HepG2 (cell line): Measurements from ENCODE around the gene HECTD4. TPM values are rescaled to one million over a fixed set of nuclear protein-coding genes. Genes with fewer than 3 reads are reported as not detected.

Experiments
- ATF7-NPFF ChIP-seq: sonication (generic); formaldehyde crosslinking; IDR thresholded peaks from 2 replicates; pipeline ENCODE4 v1.8.1; 2023; ENCODE audit warnings: mild to moderate bottlenecking, low read depth, missing genetic modification reagents, moderate library complexity
- HHEX ChIP-seq: IDR thresholded peaks from 2 replicates; pipeline ENCODE4 v1.6.1; 2016; ENCODE audit warnings: control low read depth
- HOXA5 ChIP-seq: sonication (generic); formaldehyde crosslinking; IDR thresholded peaks from 2 replicates; pipeline ENCODE4 v1.4.0; 2020; ENCODE audit warnings: missing genetic modification reagents
- HOXA9 ChIP-seq: sonication (generic); formaldehyde crosslinking; IDR thresholded peaks from 2 replicates; pipeline ENCODE4 v1.8.1; 2022; ENCODE audit warnings: missing genetic modification reagents, mild to moderate bottlenecking, moderate library complexity, borderline replicate concordance
- KAT8 ChIP-seq: IDR thresholded peaks from 2 replicates; pipeline ENCODE4 v1.6.1; 2016; ENCODE audit warnings: missing genetic modification reagents, missing compliant biosample characterization
- MEF2D ChIP-seq: sonication (generic); formaldehyde crosslinking; IDR thresholded peaks from 2 replicates; pipeline ENCODE4 v1.5.1; 2020; ENCODE audit warnings: mild to moderate bottlenecking, missing genetic modification reagents
- PAF1 ChIP-seq: IDR thresholded peaks from 2 replicates; pipeline ENCODE4 v1.6.1; 2016; ENCODE audit warnings: missing genetic modification reagents, missing compliant biosample characterization
- PHB2 ChIP-seq: fragments of 450-650 bp; IDR thresholded peaks from 2 replicates; pipeline ENCODE4 v1.6.1; 2018; ENCODE audit not compliant: partially characterized antibody
- SRF ChIP-seq: IDR thresholded peaks from 2 replicates; pipeline ENCODE4 v1.6.1; 2011; ENCODE audit warnings: mild to moderate bottlenecking, low read depth, low read length, moderate library complexity
- SRSF4 ChIP-seq: fragments of 200-400 bp; formaldehyde crosslinking; IDR thresholded peaks from one replicate; pipeline ENCODE4 v1.6.1; 2018; ENCODE audit warnings: mild to moderate bottlenecking, low read depth, low read length, moderate library complexity; ENCODE audit not compliant: poor library complexity, severe bottlenecking
- TBP ChIP-seq: sonication (generic); formaldehyde crosslinking; IDR thresholded peaks from 2 replicates; pipeline ENCODE4 v1.5.0; 2020; ENCODE audit warnings: missing genetic modification reagents
- TCF7L2 ChIP-seq: IDR thresholded peaks from 2 replicates; pipeline ENCODE4 v1.6.1; 2011; ENCODE audit warnings: mild to moderate bottlenecking, low read depth, low read length, moderate library complexity
- ZBTB7B ChIP-seq: sonication (generic); formaldehyde crosslinking; IDR thresholded peaks from 2 replicates; pipeline ENCODE4 v1.4.0; 2020; ENCODE audit warnings: missing genetic modification reagents
- ZFP1 ChIP-seq: IDR thresholded peaks from 2 replicates; pipeline ENCODE4 v1.6.1; 2016
- ZNF124 ChIP-seq: sonication (generic); formaldehyde crosslinking; IDR thresholded peaks from 2 replicates; pipeline ENCODE4 v1.4.0; 2020; ENCODE audit warnings: missing genetic modification reagents
- ZNF326 ChIP-seq: sonication (generic); formaldehyde crosslinking; IDR thresholded peaks from 2 replicates; pipeline ENCODE4 v1.4.0; 2020; ENCODE audit warnings: missing genetic modification reagents, borderline replicate concordance
- ZNF44 ChIP-seq: sonication (generic); formaldehyde crosslinking; IDR thresholded peaks from 2 replicates; pipeline ENCODE4 v1.5.1; 2020; ENCODE audit warnings: mild to moderate bottlenecking, missing genetic modification reagents
- ZNF451 ChIP-seq: sonication (generic); formaldehyde crosslinking; IDR thresholded peaks from 2 replicates; pipeline ENCODE4 v1.5.0; 2020; ENCODE audit warnings: mild to moderate bottlenecking, missing genetic modification reagents
- ZNF558 ChIP-seq: sonication (generic); formaldehyde crosslinking; IDR thresholded peaks from 2 replicates; pipeline ENCODE4 v1.9.0; 2022; ENCODE audit warnings: mild to moderate bottlenecking, missing genetic modification reagents, borderline replicate concordance
- ZNF567 ChIP-seq: sonication (generic); formaldehyde crosslinking; IDR thresholded peaks from 2 replicates; pipeline ENCODE4 v1.8.1; 2023; ENCODE audit warnings: mild to moderate bottlenecking, missing genetic modification reagents, borderline replicate concordance
- ZNF713 ChIP-seq: sonication (generic); formaldehyde crosslinking; IDR thresholded peaks from 2 replicates; pipeline ENCODE4 v1.4.0; 2020; ENCODE audit warnings: mild to moderate bottlenecking, missing genetic modification reagents
- polyA plus RNA-seq, 8 experiments: library from polyadenylated mRNA; depleted of rRNA in 3 of 8; stranded (reverse) in 7 of 8; unstranded in 1 of 8; fragments of >200 nt; fragmentation: Illumina TruSeq in 4 of 8; extraction: Trizol in 4 of 8; gene quantifications; 2 replicates each; pipeline versions ENCODE4 v1.2.1 to v1.2.3, GENCODE V29; 2011 to 2016; ENCODE audit warnings: low read depth in 4 of 8, missing spikeins in 1 of 8, mixed read lengths in 1 of 8; ENCODE audit not compliant: insufficient read depth in 1 of 8
- total RNA-seq, 5 experiments: library from RNA; depleted of rRNA; stranded (reverse); fragments of >200 nt; fragmentation: Illumina TruSeq; extraction: Trizol; gene quantifications; 2 replicates each; pipeline ENCODE4 v1.2.3, GENCODE V29; 2016; ENCODE audit warnings: low read depth in 1 of 5
- TF ChIP-seq, protein P1 (sequence below): sonication (generic); formaldehyde crosslinking; IDR thresholded peaks from 2 replicates; pipeline ENCODE4; 2020; ENCODE audit warnings: missing genetic modification reagents, mild to moderate bottlenecking, borderline replicate concordance
- TF ChIP-seq, protein P2 (sequence below): sonication (generic); formaldehyde crosslinking; IDR thresholded peaks from 2 replicates; pipeline ENCODE4 v1.4.0; 2020; ENCODE audit warnings: missing genetic modification reagents, mild to moderate bottlenecking, borderline replicate concordance
- TF ChIP-seq, protein P3 (sequence below): IDR thresholded peaks from 2 replicates; pipeline ENCODE4 v1.6.1; 2016; ENCODE audit warnings: low read depth, control low read depth

HECTD4 gene
- total and polyA plus RNA-seq, 2 of the 13 experiments (the other 11 are each of a cell fraction or from before 2014, with no cell fraction given), result 9.0 to 11.4 TPM

DNA sequence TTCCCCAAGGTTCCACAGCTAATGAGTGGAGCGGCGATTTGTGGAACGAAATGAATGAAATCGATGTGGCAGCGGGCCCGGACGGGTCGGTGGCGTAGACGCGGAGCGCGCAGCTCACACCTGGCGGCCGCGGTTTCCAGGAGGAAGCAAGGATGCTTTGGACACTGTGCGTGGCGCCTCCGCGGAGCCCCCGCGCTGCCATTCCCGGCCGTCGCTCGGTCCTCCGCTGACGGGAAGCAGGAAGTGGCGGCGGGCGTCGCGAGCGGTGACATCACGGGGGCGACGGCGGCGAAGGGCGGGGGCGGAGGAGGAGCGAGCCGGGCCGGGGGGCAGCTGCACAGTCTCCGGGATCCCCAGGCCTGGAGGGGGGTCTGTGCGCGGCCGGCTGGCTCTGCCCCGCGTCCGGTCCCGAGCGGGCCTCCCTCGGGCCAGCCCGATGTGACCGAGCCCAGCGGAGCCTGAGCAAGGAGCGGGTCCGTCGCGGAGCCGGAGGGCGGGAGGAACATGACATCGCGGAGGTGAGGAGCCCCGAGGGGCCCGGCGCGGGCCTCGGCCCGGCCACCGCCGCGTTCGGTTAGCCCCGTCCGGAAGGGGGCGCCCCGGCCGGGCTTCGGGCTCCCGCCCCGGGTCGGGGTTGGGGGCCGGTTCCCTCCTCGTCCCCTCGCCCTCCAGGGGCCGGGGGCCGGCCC, 36.5 kb upstream of the HECTD4 start, which contains the start of gene PTPN11 (continued):
- TF ChIP-seq PHB2 (no peak), ZNF44 (CRISPR knock-in tag) (no peak), HHEX (CRISPR knock-in tag) (no peak), KAT8 (peak; percentile 98), ZBTB7B (CRISPR knock-in tag) (0 out of 2 replicates have a peak, but pooled peaks have one; percentile 16), HOXA5 (CRISPR knock-in tag) (no peak; the same call in 1 of the 2 replicates), ZNF713 (no peak), ZNF567 (CRISPR knock-in tag) (no peak; the same call in 1 of the 2 replicates), ZNF558 (CRISPR knock-in tag) (no peak; the same call in 1 of the 2 replicates), ZNF124 (CRISPR knock-in tag) (0 out of 2 replicates have a peak, but pooled peaks have one; percentile 34), ATF7-NPFF (CRISPR knock-in tag) (peak; percentile 74), TBP (CRISPR knock-in tag) (no peak), SRSF4 (no peak), TCF7L2 (no peak), ZNF451 (peak; percentile 75; the same call in 1 of the 2 replicates), HOXA9 (CRISPR knock-in tag) (no peak; the same call in 1 of the 2 replicates), MEF2D (CRISPR knock-in tag) (peak; percentile 44; the same call in 1 of the 2 replicates), SRF (peak; percentile 84), PAF1 (CRISPR knock-in tag) (no peak), ZFP1 (CRISPR knock-in tag) (no peak), ZNF326 (CRISPR knock-in tag) (no peak)
- TF ChIP-seq, protein P1, sequence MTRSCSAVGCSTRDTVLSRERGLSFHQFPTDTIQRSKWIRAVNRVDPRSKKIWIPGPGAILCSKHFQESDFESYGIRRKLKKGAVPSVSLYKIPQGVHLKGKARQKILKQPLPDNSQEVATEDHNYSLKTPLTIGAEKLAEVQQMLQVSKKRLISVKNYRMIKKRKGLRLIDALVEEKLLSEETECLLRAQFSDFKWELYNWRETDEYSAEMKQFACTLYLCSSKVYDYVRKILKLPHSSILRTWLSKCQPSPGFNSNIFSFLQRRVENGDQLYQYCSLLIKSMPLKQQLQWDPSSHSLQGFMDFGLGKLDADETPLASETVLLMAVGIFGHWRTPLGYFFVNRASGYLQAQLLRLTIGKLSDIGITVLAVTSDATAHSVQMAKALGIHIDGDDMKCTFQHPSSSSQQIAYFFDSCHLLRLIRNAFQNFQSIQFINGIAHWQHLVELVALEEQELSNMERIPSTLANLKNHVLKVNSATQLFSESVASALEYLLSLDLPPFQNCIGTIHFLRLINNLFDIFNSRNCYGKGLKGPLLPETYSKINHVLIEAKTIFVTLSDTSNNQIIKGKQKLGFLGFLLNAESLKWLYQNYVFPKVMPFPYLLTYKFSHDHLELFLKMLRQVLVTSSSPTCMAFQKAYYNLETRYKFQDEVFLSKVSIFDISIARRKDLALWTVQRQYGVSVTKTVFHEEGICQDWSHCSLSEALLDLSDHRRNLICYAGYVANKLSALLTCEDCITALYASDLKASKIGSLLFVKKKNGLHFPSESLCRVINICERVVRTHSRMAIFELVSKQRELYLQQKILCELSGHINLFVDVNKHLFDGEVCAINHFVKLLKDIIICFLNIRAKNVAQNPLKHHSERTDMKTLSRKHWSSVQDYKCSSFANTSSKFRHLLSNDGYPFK (CRISPR knock-in tag), result peak; percentile 75; the same call in 1 of the 2 replicates
- TF ChIP-seq, protein P2, sequence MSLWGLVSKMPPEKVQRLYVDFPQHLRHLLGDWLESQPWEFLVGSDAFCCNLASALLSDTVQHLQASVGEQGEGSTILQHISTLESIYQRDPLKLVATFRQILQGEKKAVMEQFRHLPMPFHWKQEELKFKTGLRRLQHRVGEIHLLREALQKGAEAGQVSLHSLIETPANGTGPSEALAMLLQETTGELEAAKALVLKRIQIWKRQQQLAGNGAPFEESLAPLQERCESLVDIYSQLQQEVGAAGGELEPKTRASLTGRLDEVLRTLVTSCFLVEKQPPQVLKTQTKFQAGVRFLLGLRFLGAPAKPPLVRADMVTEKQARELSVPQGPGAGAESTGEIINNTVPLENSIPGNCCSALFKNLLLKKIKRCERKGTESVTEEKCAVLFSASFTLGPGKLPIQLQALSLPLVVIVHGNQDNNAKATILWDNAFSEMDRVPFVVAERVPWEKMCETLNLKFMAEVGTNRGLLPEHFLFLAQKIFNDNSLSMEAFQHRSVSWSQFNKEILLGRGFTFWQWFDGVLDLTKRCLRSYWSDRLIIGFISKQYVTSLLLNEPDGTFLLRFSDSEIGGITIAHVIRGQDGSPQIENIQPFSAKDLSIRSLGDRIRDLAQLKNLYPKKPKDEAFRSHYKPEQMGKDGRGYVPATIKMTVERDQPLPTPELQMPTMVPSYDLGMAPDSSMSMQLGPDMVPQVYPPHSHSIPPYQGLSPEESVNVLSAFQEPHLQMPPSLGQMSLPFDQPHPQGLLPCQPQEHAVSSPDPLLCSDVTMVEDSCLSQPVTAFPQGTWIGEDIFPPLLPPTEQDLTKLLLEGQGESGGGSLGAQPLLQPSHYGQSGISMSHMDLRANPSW, result no peak; the same call in 1 of the 2 replicates
- TF ChIP-seq, protein P3, sequence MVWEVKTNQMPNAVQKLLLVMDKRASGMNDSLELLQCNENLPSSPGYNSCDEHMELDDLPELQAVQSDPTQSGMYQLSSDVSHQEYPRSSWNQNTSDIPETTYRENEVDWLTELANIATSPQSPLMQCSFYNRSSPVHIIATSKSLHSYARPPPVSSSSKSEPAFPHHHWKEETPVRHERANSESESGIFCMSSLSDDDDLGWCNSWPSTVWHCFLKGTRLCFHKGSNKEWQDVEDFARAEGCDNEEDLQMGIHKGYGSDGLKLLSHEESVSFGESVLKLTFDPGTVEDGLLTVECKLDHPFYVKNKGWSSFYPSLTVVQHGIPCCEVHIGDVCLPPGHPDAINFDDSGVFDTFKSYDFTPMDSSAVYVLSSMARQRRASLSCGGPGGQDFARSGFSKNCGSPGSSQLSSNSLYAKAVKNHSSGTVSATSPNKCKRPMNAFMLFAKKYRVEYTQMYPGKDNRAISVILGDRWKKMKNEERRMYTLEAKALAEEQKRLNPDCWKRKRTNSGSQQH (CRISPR knock-in tag), result peak; percentile 97; the same call in 1 of the 2 replicates
